SK-N-DZ (cell line): ENCODE measurements around the gene LINC00237.

Source experiments
- DNase-seq: peaks from one replicate; pipeline ENCODE4 v3.0.0-alpha.2; 2015; ENCODE audit warnings: low spot score

Gene LINC00237

DNA sequence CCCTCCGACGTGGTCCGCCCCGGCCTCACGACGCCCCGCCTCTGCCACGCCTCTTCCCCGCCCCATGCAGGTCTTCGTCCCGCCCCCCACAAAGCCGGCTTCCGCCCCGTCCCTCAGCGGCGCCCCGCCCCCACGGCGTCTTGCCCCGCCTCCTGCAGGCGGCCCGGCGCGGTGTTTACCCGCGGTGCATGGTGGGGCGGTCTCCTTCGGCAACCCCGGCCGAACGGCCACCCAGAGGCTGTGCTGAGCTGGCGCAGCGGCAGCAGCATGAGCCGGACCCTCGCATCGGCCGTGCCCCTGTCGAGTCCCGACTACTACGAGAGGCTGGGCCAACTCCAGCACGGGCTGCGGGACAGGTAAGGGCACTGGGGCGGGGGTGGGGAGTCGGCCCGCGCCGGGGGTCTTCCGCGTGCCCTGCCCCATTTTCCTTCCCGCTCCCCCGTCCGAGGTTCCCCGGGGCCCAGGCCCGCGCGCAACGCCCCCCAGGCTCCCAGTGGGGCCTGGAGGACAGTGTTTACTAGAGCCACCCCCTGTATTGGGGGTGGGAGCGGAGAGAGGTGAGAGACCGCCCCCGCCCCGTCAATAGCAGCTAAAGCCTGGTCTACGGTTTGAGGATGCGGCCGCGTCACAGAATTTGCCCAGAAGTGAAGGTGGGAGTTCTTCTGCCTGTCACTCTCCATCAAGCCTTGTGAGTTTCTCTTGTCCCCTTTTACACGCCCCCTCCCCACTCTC lies 19.9 kb upstream of the LINC00237 start, which contains the start of gene KIZ:
Gene KIZ, plus strand, starts transcription at position 234 of the 732 bp plus-strand sequence. Its CDS starts 34 bp downstream, at position 268.
- DNase-seq: peak; percentile 90

DNA sequence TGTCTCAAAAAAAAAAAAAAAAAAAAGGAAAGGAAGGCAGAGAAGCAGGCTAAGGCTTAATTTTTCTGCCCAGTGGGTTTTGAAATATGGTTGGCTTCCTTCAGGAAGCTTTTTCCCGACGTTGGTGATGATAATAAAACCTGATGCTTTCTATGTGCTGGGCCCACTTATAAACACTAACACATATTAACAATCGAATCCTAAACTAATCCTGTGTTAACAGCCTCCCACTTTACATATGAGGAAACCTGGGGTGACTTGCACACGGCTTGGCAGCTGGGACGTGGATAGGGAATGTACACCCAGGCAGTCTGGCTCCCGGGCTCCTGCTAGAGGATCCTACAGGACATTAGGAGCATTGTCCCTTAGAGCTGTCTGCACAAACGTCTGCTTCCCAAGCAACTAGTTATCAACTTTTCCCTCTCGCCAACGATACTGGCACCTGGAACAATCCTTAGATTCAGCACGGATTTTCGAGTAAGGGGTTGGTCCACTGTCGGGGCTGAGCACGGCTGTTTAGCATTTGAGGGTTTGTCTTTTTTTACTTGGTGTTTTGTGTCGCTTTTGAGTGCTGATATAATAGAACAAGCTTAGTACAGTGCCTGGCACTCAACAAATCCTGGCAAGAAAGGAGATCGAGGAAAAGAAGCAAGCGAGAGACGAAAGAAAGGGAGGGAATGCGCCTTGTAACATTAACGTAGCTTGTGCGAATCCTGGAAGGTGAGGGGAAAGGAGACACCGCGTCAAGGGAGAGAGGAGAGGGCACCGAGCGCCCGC lies 19.1 kb upstream of the LINC00237 start:
- DNase-seq: peak; percentile 74

DNA sequence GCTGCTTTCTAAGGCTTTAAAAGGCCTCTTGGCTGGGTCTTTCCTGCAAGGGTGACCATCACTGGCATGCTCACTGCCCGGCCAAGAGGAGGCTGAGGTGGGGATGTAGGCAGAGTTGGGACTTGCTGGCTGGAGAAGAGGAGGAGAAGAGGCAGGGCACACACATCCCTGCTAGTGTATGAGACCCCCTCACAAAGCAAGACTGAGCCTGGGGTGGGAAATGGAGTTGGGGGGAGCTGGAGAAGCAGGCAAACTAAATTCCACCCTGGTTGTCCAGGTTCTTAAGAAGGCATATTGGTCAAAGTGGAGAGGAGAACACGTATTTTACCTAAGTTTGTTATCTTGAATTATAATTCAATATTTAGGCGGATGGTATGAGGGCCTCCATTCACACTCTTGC lies 18.0 kb upstream of the LINC00237 start:
- no peak for DNase-seq

DNA sequence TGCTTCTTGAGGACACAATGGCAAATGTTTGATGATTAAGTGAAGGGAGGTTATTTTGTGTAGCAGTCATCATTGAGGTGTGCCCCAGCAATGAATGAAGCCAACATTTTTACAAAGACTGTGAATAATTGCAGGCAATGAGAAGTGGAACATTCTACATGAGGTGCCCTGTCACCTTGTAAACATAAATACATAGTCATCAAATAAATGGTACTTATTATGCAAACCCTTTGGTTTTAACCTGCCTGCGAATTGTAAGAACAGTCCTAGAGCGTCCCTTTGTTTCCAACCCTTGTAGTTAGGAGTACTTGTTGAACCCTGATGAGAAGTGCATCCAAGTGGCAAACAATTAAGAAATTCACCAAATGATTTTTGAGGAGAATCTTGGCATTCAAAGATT lies 12.6 kb upstream of the LINC00237 start:
- DNase-seq: no peak

DNA sequence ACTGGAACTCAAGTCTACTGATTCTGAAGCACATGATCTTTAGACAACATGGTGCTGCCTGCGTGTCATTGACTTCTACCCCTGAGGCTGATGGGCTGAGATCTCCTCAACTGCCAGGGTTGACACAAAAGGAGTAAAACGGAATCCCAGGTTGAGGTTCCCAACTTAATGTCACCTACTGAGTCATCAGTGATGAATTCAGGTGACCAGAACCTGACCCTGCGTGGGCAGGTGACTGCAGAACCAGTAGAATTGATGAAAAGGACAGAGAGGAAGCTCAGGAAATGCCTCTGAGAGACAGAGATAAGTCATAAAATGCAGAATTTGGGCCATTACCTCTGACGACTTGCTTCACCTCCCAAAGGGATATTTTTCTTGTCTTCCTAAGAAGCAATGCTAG lies 12.0 kb upstream of the LINC00237 start:
- no peak for DNase-seq

DNA sequence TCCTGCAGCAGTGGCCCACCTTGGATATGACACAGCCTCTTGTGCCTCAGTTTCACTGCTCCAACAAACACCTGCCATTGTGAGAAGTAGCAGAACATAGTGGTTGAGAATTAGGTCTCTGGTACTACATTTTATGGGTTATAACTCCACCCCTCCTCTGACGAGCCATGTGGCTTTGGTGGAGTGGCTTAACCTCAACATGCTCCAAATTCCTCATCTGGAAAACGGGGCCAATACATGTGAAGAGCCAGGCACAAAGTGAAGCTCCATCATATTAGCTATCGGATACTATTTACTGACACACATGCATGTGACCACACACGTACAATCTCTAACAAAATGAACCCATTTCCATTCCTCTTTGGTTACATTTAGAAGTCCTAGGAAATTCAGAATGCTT lies 11.4 kb upstream of the LINC00237 start:
- no peak for DNase-seq

DNA sequence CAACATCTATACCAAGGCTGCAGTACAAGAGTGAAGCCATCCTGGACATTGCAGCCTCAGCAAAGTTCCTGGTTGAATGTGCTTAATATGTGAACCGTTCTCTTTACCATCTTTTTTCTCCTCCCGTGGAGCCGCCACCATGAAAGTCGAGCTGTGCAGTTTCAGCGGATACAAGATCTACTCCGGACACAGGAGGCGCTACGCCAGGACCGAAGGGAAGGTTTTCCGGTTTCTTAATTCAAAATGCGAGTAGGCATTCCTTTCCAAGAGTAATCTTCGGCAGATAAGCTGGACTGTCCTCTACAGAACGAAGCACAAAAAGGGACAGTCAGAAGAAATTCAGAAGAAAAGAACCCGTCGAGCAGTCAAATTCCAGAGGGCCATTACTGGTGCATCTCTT lies 8.4 kb upstream of the LINC00237 start:
- no peak for DNase-seq

DNA sequence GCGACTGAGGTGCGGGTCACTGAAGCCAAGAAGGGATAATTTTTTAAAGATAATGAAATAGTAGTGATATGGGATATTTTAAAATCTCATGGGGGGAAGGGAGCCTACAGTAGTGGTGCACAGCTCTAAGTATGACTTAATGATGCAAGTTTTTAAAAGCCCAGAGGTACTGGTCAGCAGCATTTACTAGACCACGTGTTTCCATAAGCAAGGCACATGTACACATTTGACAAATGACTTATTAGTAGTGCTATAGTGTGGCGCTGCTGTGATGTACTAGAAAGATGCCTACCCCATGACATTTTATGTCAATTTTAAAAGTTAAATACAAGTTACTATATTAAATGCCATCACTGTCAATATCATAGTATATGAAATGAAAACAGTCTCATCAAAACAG lies 7.5 kb upstream of the LINC00237 start:
- no peak for DNase-seq

DNA sequence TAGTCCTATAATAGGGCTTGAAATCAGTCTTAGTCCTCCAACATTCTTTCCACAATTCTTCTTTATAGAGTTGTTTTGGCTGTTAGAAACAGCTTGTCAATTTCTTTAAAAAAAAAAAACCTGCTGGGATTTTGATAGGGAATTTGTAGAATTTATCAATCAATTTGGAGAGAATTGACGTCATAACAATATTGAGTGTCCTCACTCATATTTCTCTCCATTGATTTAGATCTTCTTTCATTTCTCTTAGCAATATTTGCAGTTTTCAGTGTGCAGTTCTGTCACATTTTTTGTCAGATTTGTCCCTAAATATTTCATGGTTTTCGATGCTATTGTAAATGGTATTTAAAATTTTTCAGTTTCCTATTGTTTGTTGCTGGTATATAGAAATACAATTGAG lies 5.3 kb upstream of the LINC00237 start:
- no peak for DNase-seq

DNA sequence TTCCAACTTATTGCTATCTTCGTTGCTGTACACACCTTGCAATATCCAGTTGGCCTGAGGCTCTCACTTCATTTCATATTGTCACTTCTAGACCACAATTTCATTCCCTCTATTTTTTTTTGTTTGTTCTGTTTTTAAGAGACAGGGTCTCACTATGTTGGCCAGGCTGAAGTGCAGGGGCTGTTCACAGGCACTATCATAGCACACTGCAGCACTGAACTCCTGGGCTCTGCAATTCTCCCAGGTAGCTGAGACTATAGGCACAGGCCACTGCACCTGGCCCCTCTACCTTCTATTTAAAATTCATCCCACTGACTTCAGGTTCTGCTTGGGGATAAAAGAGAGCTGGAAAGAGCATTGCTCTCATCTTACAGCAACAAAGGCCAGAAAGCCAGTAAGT lies 4.7 kb upstream of the LINC00237 start:
- no peak for DNase-seq

DNA sequence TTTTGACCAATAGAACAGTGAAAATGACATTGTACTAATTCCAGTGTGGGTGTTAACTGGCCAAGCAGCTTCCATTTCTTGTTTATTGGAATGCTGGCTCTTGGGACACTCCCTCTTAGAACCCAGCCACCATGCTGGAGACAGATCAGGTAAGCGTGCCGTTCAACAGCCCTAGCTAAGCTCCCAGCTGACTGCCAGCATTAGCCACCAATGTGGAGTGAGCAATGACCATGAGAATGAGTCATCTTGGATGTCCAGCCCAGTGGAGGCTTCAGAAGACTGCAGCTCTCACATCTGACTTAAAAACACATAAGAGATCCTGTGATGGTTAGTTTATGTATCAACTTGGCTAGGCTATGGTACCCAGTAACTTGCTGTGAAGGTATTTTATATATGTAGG lies 3.0 kb upstream of the LINC00237 start:
- no peak for DNase-seq

DNA sequence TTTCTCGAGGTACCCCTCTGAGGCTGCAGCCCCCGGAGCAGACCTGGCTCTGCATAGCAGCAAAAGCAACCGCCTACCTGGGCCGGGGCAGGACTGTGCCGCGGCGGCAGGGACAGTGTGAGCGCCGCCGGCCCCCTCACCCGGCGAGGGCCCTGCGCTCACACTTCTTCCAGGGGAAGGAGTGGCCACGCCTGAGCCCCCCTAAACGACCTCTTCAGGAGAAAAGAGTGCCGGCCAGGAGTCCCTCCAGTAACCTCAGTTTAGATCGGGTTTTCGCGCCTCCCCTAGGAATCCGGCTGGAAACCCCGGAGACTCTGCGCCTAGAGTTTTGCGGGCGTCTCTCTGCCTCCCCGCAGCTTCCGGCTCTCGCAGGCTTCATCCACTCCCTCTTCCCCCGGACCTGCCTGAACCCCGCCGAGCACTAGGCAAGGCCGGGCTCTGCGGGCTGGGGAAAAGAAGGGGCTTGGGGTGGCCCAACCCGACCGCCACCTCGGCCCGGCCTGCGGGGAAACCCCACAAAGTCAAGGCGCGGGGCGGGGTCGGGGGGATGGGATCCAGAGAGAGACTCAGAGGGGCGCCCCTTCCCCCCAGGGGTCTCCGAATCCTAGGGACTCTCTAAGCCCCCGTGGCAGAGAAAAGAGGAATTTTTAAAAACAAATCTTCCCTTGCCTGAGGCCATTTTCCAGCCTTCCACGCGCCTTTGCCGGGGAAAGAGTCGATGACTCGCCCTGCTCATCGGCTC lies 558 bp downstream of the LINC00237 start:
- DNase-seq: no peak

DNA sequence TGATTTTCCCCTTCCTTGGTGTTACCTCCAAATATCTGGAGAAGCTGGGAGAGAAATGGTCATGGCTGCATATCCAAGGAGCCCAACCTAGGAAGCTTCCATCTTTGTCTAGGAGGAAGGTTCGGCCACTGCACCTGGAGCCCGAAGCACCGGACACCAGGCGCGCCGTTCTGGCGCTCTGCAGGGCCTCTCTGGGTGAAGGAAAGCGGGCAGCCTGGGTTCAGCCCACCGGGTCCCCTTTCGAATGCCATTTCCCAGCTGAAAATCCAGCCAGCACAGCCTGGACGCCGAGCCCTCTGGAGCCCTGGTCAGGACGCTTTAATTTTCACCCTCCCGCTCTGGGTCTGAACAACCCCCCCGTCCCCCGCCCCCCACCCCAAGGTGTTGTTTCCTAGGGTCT lies 1.2 kb downstream of the LINC00237 start:
- no peak for DNase-seq

DNA sequence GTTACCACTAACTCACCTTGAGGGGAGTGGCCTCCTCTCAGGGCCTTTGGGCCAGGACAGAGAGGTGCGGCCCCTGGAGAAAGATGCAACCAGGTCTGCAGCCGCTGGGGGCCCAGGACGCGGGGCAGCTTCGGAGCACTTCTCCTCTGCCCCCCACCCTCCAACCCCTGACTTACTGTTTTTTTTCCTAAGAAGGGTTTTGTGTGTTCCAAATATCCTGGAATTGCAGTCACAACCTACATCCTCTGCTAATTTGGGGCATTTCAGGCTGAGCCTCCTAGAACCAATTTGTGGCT lies 1.7 kb downstream of the LINC00237 start:
- no peak for DNase-seq

DNA sequence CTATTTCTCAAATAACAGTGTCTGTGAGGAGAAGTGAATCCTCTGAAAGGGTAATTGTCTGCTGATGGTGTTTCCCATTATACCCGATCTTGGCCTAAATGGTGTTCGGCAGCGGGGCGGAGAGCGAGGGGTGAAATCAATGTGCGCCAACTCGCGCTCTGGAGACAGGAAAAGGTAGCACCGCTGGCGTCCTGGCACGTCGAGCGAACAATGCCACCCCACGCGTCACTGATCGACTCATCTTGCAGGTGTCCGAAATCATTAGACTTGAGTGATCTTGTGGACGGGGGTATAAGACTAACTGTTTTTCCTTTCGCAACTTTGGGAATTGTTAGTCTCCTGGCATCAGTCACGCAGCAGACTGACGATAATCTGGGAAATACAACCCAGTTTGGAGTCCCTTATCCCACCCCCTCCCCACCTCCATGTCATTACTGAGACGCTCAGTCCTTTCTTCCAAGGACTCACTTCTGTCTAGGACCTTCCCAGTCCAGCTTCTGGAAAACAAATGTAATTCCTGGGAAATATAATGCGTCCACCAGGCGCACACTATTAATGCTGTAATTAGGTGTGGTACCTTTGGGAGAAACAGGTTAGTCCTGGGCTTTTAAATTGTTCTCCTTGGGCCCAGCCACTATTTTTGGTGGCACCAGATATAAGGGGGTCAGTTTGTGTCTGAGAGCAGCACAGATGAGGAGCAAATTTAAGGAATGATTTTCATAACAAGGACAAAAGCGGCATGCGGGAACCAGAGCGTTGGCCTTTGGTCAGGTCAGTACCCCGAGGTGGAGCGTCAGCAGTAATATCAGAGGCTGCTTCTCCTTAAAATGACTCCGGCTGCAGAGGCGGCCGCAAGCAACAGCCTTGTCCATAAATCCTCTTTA lies 2.3 kb downstream of the LINC00237 start:
- DNase-seq: no peak

DNA sequence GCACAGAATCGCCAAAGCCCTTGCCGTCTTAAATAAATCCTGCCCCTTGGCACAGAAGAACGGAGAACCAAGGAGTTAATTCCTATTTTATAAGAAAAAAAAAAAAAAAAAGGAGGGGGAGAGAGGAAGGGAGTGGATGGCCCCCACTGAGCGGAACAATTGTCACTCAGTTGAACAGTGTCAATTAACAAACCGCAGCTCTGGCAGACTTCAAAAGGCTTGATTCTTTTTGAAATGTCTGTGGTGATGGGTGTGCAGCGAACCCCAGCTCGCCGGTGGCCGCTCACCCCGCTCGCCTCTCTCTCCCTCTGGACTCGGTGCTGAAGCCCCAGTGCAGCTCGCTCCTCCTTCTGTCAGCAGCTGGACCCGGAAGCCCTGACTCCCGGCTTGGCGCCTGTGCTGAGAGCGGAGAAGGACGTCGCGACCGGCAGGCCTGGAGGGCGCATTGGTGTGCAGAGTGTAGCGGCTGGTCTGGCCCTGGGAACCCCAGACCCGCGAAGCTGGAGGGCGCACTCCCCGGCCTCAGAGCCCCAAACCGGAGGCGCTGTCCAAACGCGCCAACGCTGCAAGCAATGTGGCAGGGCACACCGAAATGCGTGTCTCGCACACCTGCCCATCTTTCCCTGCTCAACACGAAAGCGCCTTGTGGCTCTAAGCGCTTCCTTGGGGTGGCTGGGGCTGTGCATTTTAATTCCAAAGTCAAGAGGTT lies 3.4 kb downstream of the LINC00237 start:
- no peak for DNase-seq

DNA sequence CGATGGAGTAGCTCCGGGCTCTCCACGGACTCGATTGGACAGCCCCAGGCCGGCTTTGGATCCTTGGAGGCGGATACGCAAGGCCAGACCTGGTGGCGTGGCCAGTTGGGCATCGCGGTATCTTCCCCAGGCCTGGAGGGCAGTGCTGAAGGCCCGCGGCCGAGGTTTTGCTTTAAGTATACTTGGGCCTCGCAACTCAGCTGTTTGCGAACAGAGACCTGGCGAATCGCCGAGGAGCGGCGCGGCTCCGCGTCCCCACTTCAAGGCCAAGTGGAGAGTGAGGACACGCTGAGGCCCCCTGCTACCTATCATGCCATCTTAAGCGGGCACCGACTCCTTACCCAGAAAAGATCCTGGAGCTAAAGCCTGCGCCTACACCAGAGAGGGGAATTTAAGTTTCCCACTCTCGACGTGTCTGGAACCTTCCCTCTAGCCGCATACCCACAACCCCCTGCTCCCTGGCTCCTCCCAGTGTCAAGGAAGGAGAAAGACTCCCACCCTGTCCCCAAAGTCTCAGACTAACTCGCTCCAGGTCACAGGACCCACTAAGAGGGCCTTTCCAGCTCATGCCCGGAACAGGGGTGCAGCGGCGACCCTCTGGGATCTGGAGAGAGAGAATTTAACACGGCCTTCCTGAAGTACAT lies 4.1 kb downstream of the LINC00237 start:
- peak; percentile 42 for DNase-seq

DNA sequence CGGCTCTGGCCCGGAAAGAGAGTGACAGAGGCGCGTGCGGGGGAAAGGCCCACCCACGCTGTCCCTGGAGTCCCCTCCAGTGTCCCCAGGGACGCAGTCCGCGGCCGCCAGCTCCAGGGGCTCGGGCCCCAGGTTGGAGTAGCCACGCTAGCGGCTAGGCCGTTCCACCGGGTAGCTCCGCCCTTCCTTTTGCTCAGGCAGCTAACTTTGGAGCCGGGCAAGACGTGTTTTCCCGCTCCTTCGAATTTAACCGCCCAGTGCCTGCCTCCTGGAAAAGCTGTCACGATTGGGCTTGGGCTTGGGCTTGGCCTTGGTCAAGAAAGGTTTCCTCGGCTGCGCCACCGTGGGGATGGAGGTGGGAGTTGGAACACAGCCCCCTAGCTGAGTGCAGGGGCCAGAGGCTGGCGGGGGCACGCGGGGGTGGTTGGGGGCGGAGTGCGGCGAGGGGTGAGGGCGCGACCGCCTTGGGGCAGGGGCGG lies 4.7 kb downstream of the LINC00237 start:
- DNase-seq: no peak

DNA sequence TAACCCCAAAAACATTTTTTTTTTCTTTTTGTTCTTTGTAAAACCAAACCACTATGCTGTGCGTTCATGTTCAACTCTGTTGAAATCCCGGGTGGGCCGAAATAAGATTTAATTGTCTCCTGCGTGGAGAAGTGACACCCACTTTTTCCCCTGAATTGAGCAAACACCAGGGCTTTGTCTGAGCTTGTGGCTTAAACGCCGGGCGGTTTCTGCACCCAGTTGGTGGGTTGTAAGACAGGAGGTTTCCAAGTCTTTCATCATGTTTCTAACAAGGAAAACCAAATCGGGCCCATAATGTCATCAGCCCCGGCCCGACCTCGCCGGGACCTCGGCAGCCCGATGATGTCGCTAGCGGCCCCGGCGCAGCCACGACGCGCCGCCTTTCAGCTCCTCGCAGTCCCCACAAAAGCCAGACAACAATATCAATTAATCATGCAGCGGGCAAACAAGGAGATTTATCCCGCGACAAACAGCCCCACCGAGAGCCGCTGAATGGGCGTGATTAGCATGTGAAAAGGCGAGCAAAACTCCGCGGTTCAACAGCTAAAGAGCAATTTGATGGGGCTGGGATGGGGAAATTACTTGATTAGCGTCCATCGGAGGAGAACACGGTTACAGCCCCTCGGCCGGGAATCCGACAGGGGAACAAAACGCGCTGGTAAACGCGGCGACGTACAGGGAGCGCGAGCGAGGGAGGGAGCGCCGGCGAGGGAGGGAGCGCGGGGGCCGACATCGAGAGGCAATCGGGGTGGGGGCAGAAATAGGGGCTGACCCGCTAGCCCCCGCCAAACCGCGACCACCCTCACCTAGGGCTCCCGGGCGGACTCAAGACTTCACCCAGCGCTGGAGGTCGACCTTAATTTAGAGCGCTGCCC lies 5.3 kb downstream of the LINC00237 start:
- DNase-seq: no peak
